ENCODE results near the gene OSBPL8. TPM values are rescaled to one million over a fixed set of nuclear protein-coding genes. Genes with fewer than 3 reads are reported as not detected.
A peak's percentile ranks its signal among the peaks of the same experiment; 100 is the strongest.

The OSBPL8 gene
- total RNA-seq, 4 donors from 2014 or later, result 50.0 to 55.0 (median 54.7) TPM

DNA sequence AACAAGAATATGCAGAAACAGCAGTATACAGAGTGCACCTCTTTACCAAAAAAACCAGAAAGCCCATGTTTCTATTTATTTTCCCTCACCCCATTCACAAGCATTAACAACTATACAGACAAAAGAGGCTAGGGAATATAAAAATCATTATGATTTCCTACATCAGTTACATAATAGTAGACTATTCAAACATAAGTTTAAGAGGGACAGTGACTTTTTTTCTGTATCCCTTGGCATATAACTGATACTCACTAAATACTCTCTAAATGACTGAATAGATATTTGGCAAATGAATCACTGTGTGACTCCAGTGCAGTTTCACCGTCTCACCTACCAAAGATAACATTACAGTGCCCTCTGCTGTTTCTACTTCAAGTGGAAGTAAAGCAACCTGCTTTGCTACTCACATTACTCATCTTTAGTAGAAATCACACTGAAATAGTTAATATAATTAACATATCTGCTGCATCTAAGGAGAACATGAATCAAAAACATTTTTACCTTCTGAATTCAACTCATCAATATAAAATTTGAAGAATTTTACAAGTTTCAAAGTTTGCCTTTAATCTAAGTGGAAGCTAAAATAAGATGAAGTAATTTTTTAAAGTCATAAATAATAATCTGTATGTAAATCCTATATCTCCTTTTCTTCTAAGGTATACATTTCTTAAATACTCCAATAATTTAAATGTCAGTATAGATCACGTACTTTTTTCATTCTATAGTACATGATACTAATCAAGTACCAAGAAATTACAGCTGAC is 103.8 kb downstream of the OSBPL8 start:
- H3K4me3 ChIP-seq, result no peak overlapping the region
- no peak for DNase-seq (ENCODE audit: extremely low spot score)
- TF ChIP-seq POLR2AphosphoS5 (IDR thresholded peaks at IDR 0.05), result no peak
- TF ChIP-seq, protein P1, sequence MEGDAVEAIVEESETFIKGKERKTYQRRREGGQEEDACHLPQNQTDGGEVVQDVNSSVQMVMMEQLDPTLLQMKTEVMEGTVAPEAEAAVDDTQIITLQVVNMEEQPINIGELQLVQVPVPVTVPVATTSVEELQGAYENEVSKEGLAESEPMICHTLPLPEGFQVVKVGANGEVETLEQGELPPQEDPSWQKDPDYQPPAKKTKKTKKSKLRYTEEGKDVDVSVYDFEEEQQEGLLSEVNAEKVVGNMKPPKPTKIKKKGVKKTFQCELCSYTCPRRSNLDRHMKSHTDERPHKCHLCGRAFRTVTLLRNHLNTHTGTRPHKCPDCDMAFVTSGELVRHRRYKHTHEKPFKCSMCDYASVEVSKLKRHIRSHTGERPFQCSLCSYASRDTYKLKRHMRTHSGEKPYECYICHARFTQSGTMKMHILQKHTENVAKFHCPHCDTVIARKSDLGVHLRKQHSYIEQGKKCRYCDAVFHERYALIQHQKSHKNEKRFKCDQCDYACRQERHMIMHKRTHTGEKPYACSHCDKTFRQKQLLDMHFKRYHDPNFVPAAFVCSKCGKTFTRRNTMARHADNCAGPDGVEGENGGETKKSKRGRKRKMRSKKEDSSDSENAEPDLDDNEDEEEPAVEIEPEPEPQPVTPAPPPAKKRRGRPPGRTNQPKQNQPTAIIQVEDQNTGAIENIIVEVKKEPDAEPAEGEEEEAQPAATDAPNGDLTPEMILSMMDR (IDR thresholded peaks at IDR 0.05), result peak; percentile 48 to 66 (median 60)
- no peaks in the 10 kb centered on the region for H3K27me3 ChIP-seq
- no peaks in the 10 kb centered on the region for H3K36me3 ChIP-seq
- intact Hi-C loops (cut with DNase I), result no loop called here
- peaks cover 0 to 11% (median 7%) of the 10 kb centered on the region in 4 donors for H3K4me1 ChIP-seq
- 39% methylated on average over 2 of the region's 2 CpGs for WGBS
- no peak overlapping the region for H3K27ac ChIP-seq (replicated peaks in 1 of 4)
- no peaks in the 10 kb centered on the region for H3K9me3 ChIP-seq

DNA sequence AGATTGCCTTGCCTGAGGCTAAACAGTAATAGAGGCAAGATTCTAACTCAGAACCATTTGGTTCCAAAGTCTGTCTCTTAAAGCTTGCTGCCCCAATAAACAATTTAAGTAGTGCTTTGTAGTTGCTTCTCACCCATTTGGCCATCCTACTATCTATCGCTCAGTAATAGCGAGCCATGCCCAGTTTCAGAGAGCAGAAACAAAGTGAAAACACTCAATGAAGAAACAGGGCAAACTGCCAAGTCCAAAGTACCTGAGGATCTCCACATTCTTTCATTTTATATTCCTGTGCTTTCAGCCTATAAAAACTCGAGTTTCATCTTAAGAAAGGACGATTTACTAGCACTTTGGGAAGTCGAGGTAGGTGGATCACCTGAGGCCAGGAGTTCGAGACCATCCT is 108.0 kb downstream of the OSBPL8 start:
- no peaks in the 10 kb centered on the region for H3K9me3 ChIP-seq
- peaks cover 0 to 14% (median 6%) of the 10 kb centered on the region in 4 donors for H3K4me1 ChIP-seq
- no peak overlapping the region for H3K27ac ChIP-seq (replicated peaks in 1 of 4)
- intact Hi-C loops (cut with DNase I), result no loop called here
- no peak for DNase-seq (ENCODE audit: extremely low spot score)
- WGBS, result 98% methylated on average over 6 of the region's 6 CpGs
- H3K27me3 ChIP-seq, result no peaks in the 10 kb centered on the region
- H3K4me3 ChIP-seq, result no peak overlapping the region
- H3K36me3 ChIP-seq, result peaks cover 0 to 5% (median 0%) of the 10 kb centered on the region in 4 donors
- TF ChIP-seq POLR2A (IDR thresholded peaks at IDR 0.05; ENCODE audit: low read depth) (no peak), EP300 (IDR thresholded peaks at IDR 0.05) (no peak), POLR2AphosphoS5 (IDR thresholded peaks at IDR 0.05) (no peak)
- TF ChIP-seq, protein P1 (IDR thresholded peaks at IDR 0.05), result no peak

DNA sequence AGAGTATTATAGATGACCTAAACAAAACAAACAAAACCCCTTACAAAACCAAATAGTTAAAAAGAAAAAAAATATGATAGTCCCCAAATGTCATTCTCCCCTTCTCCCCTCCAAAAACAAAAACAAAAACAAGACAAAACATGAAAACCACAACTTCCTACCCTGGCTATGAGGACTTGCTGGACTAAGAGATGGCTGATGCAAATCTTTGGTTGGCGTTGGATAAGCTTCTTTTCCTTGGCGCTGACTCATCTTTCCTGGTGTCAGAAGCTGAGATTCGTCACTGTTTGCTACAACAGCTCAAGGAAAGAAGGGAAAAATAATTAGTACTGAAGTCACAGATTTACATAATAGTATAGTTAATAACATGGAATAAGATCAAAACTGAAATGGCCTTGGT is 108.9 kb downstream of the OSBPL8 start:
- H3K27me3 ChIP-seq, result no peaks in the 10 kb centered on the region
- no peak overlapping the region for H3K27ac ChIP-seq (replicated peaks in 1 of 4)
- WGBS, result 85% methylated on average over 3 of the region's 3 CpGs
- DNase-seq (ENCODE audit: extremely low spot score), result no peak
- H3K36me3 ChIP-seq, result peaks cover 0 to 5% (median 0%) of the 10 kb centered on the region in 4 donors
- no peaks in the 10 kb centered on the region for H3K9me3 ChIP-seq
- H3K4me3 ChIP-seq, result no peak overlapping the region
- intact Hi-C loops (cut with DNase I), result no loop called here
- H3K4me1 ChIP-seq, result peaks cover 0 to 14% (median 6%) of the 10 kb centered on the region in 4 donors
- TF ChIP-seq POLR2A (IDR thresholded peaks at IDR 0.05; ENCODE audit: low read depth) (no peak), EP300 (IDR thresholded peaks at IDR 0.05) (no peak), POLR2AphosphoS5 (IDR thresholded peaks at IDR 0.05) (no peak)
- TF ChIP-seq, protein P1 (IDR thresholded peaks at IDR 0.05), result no peak

DNA sequence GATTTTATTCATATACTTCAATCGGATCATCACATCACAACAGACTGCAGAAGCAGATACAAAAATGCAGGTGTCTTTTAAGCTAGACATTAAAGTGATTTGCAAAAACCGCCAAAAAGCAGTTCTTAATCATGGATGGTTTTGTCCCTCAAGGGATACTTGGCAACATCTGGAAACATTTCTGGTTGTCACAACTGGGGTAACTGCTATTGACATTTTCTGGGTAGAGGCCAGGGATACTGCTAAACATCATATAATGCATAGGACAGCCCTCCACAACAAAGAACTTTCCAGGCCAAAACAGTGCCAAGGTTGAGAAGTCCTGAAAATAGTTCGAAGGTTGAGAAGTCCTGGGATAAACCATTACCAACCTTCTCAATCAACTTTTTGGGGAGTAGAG is 109.6 kb downstream of the OSBPL8 start:
- H3K4me1 ChIP-seq, result peaks cover 0 to 8% (median 2%) of the 10 kb centered on the region in 4 donors
- WGBS, result 98% methylated on average over 3 of the region's 3 CpGs
- intact Hi-C loops (cut with DNase I), result no loop called here
- no peaks in the 10 kb centered on the region for H3K9me3 ChIP-seq
- H3K27me3 ChIP-seq, result no peaks in the 10 kb centered on the region
- no peak for TF ChIP-seq POLR2AphosphoS5 (IDR thresholded peaks at IDR 0.05)
- TF ChIP-seq, protein P1 (IDR thresholded peaks at IDR 0.05), result no peak
- TF ChIP-seq EP300 (IDR thresholded peaks at IDR 0.05), result no peak
- no peak for TF ChIP-seq POLR2A (IDR thresholded peaks at IDR 0.05; ENCODE audit: low read depth)
- no peak overlapping the region for H3K4me3 ChIP-seq
- no peak overlapping the region for H3K27ac ChIP-seq (replicated peaks in 1 of 4)
- DNase-seq (ENCODE audit: extremely low spot score), result no peak
- peaks cover 0 to 5% (median 0%) of the 10 kb centered on the region in 4 donors for H3K36me3 ChIP-seq

Data from esophagus muscularis mucosa (tissue), 4 donors.